GM12874 (cell line): Measurements from ENCODE around the gene NCK2.

Experiments used
- TF ChIP-seq, protein P1 (sequence below): IDR thresholded peaks from 2 replicates; pipeline ENCODE4 v1.5.1; 2011; ENCODE audit warnings: low read depth, mild to moderate bottlenecking, control low read depth, low read length, moderate library complexity; ENCODE audit not compliant: insufficient read depth

The NCK2 gene

DNA sequence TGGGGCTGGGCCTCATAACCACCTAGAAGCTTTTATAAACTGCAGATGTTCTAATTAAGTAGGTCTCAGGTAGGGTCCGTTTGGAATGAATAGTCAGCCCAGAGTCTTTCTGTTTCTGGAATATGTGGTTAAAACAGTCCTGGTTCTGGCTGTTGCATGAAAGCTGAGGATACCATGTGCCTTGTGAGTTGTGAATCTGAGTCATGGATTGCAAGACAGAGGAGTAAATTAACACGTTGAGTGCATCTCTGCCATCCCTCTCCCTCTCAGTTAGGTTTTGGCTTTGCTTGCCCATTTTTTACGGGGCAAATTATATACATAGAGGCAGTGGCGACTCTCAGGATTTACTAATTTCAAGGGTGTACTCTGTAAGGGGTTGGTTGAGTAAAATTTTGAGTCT lies 59.1 kb downstream of the NCK2 start:
- TF ChIP-seq, protein P1, sequence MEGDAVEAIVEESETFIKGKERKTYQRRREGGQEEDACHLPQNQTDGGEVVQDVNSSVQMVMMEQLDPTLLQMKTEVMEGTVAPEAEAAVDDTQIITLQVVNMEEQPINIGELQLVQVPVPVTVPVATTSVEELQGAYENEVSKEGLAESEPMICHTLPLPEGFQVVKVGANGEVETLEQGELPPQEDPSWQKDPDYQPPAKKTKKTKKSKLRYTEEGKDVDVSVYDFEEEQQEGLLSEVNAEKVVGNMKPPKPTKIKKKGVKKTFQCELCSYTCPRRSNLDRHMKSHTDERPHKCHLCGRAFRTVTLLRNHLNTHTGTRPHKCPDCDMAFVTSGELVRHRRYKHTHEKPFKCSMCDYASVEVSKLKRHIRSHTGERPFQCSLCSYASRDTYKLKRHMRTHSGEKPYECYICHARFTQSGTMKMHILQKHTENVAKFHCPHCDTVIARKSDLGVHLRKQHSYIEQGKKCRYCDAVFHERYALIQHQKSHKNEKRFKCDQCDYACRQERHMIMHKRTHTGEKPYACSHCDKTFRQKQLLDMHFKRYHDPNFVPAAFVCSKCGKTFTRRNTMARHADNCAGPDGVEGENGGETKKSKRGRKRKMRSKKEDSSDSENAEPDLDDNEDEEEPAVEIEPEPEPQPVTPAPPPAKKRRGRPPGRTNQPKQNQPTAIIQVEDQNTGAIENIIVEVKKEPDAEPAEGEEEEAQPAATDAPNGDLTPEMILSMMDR, result no peak

DNA sequence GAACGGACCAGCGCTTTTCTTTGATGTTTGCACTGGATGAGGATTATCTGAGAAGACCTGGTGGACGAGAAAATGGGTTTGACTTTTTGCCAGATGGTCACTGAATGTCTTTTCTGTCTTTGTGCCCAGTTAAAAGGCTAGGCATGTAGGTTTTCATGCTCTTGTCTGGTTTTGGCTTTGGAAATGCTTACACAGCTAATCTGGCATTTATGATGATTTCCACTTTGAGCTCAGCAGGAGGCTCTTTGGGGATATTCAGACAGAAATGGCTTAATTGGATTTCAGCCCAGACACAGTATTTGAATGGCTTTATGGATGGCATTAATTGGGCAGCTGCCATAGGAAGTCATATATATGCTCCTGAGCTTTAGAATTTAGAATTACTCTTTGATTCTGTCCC lies 59.6 kb downstream of the NCK2 start:
- TF ChIP-seq, protein P1, result no peak

DNA sequence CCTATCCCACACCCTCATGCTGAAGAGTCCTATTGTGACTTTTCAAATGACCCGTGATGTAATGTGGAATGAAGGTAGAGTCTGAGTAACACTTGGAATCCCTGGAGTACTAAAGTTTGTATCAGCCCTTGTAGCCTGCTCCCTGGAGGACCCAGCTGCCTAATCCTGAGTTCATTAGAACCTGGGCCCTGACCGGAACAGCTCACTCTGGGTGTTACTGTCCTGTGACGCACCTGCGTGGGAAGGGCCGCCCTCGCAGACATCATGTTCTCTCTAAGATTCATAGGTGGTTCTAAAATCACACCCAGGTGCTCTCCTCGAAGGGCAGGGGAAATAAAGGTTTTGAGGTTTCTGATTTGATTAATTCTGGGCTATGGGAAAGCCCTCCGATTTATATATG lies 62.3 kb downstream of the NCK2 start:
- TF ChIP-seq, protein P1, result no peak

DNA sequence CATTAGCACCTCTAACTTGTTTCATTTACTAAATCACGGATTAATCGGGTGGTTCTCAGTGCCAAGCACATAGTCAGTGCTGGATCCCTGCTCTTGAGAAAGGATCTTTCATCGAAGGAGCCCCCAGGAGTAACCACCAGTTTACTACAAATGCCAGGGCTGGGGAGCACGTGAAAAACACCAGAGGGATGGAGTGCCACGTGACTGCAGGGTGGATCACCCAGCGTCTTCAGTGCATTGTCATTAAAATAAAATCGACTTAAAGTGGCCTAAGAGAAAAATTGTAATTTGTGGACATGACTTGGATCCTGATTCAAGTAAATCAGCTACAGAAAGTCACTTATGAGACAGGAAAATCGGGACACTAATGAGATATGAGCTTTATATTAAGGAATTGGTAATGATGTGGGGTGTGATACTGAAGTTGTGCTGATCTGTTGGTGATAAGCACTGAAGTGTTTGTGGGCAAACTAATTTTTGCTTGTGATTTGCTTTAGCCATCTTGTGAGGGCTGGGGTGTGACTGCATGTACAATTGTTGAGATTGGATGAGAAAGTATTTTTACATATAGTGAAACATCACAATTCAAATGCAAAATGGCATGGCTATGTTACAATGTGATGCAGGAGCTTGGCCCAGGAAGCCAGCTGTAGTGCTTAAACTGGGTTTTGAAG lies 63.8 kb downstream of the NCK2 start:
- TF ChIP-seq, protein P1, result no peak

DNA sequence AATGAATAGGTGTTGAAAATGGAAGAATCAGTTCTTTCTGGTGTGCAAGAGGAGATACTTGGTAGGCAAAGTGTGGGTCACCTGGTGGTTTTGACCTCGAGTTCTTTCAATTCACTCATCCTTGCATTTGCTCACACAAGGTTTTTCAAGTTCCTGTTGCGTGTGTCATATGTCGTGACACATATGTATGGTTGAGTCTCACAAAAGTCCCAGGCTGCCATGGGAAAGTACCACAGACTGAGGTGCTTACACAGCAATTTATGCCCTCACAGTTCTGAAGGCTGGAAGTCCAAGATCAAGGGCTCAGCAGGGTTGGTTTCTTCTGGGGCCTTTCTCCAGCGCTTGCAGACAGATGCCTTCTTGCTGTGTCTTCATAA lies 64.4 kb downstream of the NCK2 start:
- TF ChIP-seq, protein P1, result no peak

DNA sequence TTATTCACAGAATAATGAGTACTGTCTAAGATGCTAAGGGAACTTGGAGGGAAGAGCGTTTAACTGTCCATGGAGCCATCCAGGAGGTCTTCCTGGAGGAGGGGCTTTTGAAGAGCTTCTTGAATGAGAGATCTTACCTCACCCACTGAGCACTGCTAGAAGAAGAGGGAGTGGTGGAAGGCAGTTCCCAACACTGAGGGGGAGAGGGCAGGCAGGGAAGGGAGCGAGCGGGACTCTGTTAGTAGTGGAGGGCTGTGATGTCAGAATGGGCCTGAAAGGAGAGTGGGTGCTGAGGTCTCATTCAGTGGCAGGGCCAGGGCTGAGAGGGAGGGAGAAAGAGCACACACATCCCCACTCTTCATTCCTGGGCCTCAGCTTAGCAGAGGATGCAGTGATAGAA lies 65.0 kb downstream of the NCK2 start:
- TF ChIP-seq, protein P1, result no peak

DNA sequence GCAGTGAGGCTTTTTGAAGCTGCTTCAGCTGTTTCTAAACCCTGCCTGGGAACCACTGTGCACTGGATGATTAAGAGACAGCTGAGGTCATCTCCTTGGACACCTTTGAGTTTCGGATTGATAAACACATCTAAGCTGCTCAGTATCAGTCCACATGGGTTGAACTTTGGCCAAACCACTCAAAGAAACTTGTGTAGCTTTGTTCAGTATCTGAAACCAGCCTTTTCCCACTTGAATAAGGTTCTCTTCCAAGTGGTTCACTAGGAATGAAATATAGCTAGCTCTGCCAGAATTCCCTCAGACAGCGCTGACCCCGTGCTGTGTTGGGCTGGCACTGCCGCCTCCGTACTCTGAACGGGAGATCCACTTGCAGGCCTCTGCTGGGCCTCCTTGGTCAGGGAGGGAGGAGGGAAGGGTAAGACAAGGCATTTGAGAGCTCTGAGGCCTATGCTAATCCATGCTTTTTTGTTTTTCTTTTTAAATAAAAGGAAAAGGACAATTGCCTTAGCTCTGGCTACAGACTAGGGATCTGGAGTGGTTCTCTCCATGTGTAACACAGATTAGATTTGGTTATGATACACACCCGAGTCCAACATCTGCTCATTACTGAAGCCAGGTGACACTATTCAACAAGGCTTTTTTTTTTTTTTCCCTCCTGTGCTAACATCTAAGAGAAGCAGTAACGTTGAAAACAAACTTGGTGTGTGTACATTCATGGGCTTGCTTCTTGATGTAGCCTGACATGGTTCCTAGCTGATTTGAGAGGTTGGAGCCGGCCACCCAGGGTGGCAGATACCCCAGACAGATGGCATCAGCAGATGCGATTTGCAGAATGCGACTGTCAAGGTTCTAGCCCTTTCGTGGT lies 67.7 kb downstream of the NCK2 start:
- TF ChIP-seq, protein P1, result no peak
